Heart right ventricle (tissue), 16 donors: ENCODE data around the gene PLPP2. TPM values are rescaled to one million over a fixed set of nuclear protein-coding genes. Genes with fewer than 3 reads are reported as not detected.

ENCODE experiments used
- ATAC-seq, 8 donors: fragments of 200-7000 bp; cut with Tn5 transposase; one replicate each; pipeline ENCODE4 v1.9.1; 2020; ENCODE audit warnings: mild to moderate bottlenecking in 8 of 8, moderate library complexity in 8 of 8, moderate number of reproducible peaks in 1 of 8
- DNase-seq, 2 donors: peaks; one replicate each; pipeline ENCODE4 v3.0.0-alpha.2; 2020
- H3K27ac ChIP-seq, 10 donors: fragments of 200-600 bp; sonication (generic) in 2 of 10; one replicate each; pipeline versions ENCODE4 v1.5.0 to v1.8.0; 2020 to 2022; ENCODE audit warnings: mild to moderate bottlenecking in 3 of 10
- H3K27me3 ChIP-seq, 7 donors: fragments of 200-600 bp; one replicate each; pipeline ENCODE4 v1.8.0; 2021 to 2022; ENCODE audit warnings: mild to moderate bottlenecking in 2 of 7
- H3K36me3 ChIP-seq, 9 donors: fragments of 200-600 bp; sonication (generic) in 1 of 9; one replicate each; pipeline versions ENCODE4 v1.5.0 to v1.8.0; 2020 to 2022; ENCODE audit warnings: mild to moderate bottlenecking in 2 of 9
- H3K4me1 ChIP-seq, 9 donors: fragments of 200-600 bp; sonication (generic) in 1 of 9; one replicate each; pipeline versions ENCODE4 v1.5.0 to v1.8.0; 2020 to 2022; ENCODE audit warnings: mild to moderate bottlenecking in 4 of 9
- H3K4me3 ChIP-seq, 10 donors: fragments of 200-600 bp; sonication (generic) in 2 of 10; one replicate each; pipeline versions ENCODE4 v1.5.0 to v1.8.0; 2020 to 2022; ENCODE audit warnings: mild to moderate bottlenecking in 7 of 10, moderate library complexity in 2 of 10
- H3K9me3 ChIP-seq, 11 donors: fragments of 200-600 bp in 10 of 11; sonication (generic) in 2 of 11; one replicate each; pipeline versions ENCODE4 v1.5.0 to v1.8.0; 2013 to 2022; ENCODE audit warnings: mild to moderate bottlenecking in 2 of 11, control low read depth in 1 of 11, moderate library complexity in 1 of 11
- WGBS, 2 donors: extraction: QIAGEN DNeasy Blood & Tissue Kit; methylation state at CpG; one replicate each; pipeline ENCODE4 v1.1.7; 2013; ENCODE audit warnings: inconsistent platforms in 1 of 2; 5-methylcytosine and 5-hydroxymethylcytosine counted together
- intact Hi-C, 10 donors: fragments of 100-400 bp; cut with DNase I; formaldehyde crosslinking; loops; one replicate each; pipeline versions ENCODE4 v1.11.1 to v1.14.2; 2022
- polyA plus RNA-seq, 2 donors: library from polyadenylated mRNA; stranded (reverse); fragments of 200-250 nt; gene quantifications; one replicate each; pipeline ENCODE4 v1.2.3, GENCODE V29; 2013
- total RNA-seq, 10 donors: library from RNA; stranded (reverse); fragmentation: NEBNext Ultra II Directional in 3 of 10; extraction: Animal tissue kit (Norgen Biotek cat#: 25700) in 3 of 10; gene quantifications; one replicate each; pipeline versions ENCODE4 v1.2.1 to v1.2.4, GENCODE V29; 2021 to 2023
- TF ChIP-seq, protein P1 (sequence below), 9 donors: fragments of 200-600 bp; sonication (generic) in 2 of 9; IDR thresholded peaks; one replicate each; pipeline versions ENCODE4 v1.5.0 to v1.8.0; 2021 to 2022; ENCODE audit warnings: antibody characterized with exemption in 9 of 9, mild to moderate bottlenecking in 5 of 9, moderate library complexity in 1 of 9
- donor health status: Arrhythmogenic right ventricular cardiomyopathy.
- donor health status: ischemic (EF 13 %, LVEDD 7.1; RV severe dilation, severe dysfunction).
- donor health status: healthy with polysubstance abuse.
- donor health status: DM: no; HTN: yes; CAD: no.
- donor health status: DM: no; HTN: no; CAD: no.
- donor health status: ischemic (EF 25% LVEDD 6.9; RV normal size, moderate dysfunction).
- donor health status: ischemic (EF 25% LVEDD 5.7; RV mildly dilated, moderate dysfunction).
- donor health status: healthy.
- donor health status: DM: yes; HTN: yes; CAD: no.
- donor health status: Ischemic cardiomyopathy.
- donor health status: ischemic (EF 35%, LVEDD 5.7; RV mildly dilated, moderate dysfunction).
- donor health status: nonischemic (EF 11% LVEDD 7.7; RV severe dilation, severe dysfunction).
- donor health status: DM: yes; HTN: yes; CAD: no.
- donor health status: PGD.
- donor health status: ischemic (EF 29% LVEDD 5.4; RV normal size, mild dysfunction).
- donor health status: nonischemic (EF 23%, LVEDD 6.1; RV moderate dilation, normal function).

Gene PLPP2
- total and polyA plus RNA-seq, 12 donors = 0.14 to 2.8 (median 0.76) TPM

DNA sequence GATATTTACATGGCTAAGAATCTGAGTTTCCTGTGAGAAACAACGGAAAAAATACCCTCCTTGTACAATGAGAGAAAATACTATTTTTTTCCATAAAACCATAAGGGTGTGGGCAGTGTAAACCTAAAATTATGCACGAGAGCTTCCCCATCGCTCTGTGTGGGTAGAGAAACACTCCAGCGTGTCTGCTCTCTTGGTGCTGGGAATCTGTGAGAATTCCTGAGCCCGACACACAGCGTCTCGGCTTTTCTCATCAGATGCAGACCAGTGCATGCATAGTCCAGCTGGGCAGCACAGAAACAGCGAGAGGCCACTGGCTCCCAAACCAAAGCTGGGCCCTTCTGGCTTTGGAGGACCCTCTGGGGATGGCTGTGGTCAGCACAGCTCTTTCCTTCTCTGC, 12.0 kb downstream of the PLPP2 start:
- H3K27me3 ChIP-seq = peaks cover 8 to 65% (median 40%) of the 10 kb centered on the region in 7 donors
- DNase-seq = no peak

GRCh38 chr19:277581-278165, 13.5 kb downstream of the PLPP2 start:
- DNase-seq = no peak
- 30 to 34% methylated on average over 21 of the region's 21 CpGs for WGBS, 2 donors

More for the DNA sequence above, 12.0 kb downstream of the PLPP2 start:
- no peaks in the 10 kb centered on the region for H3K36me3 ChIP-seq
- intact Hi-C loops = no loop called here
- no peak for ATAC-seq
- no peaks in the 10 kb centered on the region for H3K4me1 ChIP-seq
- H3K27ac ChIP-seq = no peak overlapping the region
- no peak overlapping the region for H3K4me3 ChIP-seq
- H3K9me3 ChIP-seq = no peaks in the 10 kb centered on the region
- WGBS, 2 donors = 81 to 83% methylated on average over 8 of the region's 8 CpGs
- TF ChIP-seq, protein P1, sequence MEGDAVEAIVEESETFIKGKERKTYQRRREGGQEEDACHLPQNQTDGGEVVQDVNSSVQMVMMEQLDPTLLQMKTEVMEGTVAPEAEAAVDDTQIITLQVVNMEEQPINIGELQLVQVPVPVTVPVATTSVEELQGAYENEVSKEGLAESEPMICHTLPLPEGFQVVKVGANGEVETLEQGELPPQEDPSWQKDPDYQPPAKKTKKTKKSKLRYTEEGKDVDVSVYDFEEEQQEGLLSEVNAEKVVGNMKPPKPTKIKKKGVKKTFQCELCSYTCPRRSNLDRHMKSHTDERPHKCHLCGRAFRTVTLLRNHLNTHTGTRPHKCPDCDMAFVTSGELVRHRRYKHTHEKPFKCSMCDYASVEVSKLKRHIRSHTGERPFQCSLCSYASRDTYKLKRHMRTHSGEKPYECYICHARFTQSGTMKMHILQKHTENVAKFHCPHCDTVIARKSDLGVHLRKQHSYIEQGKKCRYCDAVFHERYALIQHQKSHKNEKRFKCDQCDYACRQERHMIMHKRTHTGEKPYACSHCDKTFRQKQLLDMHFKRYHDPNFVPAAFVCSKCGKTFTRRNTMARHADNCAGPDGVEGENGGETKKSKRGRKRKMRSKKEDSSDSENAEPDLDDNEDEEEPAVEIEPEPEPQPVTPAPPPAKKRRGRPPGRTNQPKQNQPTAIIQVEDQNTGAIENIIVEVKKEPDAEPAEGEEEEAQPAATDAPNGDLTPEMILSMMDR (IDR thresholded peaks at IDR 0.05) = no peak

GRCh38 chr19:277131-277530, 14.1 kb downstream of the PLPP2 start:
- 67 to 76% methylated on average over 7 of the region's 7 CpGs for WGBS, 2 donors
- DNase-seq = no peak
- TF ChIP-seq, protein P1 (IDR thresholded peaks at IDR 0.05) = no peak
- H3K9me3 ChIP-seq = no peaks in the 10 kb centered on the region
- no peak for ATAC-seq
- H3K27ac ChIP-seq = no peak overlapping the region
- H3K36me3 ChIP-seq = no peaks in the 10 kb centered on the region
- peaks cover 8 to 65% (median 44%) of the 10 kb centered on the region in 7 donors for H3K27me3 ChIP-seq
- no peaks in the 10 kb centered on the region for H3K4me1 ChIP-seq
- intact Hi-C loops = no loop called here
- no peak overlapping the region for H3K4me3 ChIP-seq

More at GRCh38 chr19:277581-278165, 13.5 kb downstream of the PLPP2 start:
- ATAC-seq = no peak
- H3K36me3 ChIP-seq = no peaks in the 10 kb centered on the region
- H3K9me3 ChIP-seq = no peaks in the 10 kb centered on the region
- TF ChIP-seq, protein P1 (IDR thresholded peaks at IDR 0.05) = no peak
- intact Hi-C loops = no loop called here
- H3K27ac ChIP-seq = no peak overlapping the region
- peaks cover 8 to 65% (median 44%) of the 10 kb centered on the region in 7 donors for H3K27me3 ChIP-seq
- H3K4me1 ChIP-seq = no peaks in the 10 kb centered on the region
- no peak overlapping the region for H3K4me3 ChIP-seq

GRCh38 chr19:275958-276646, 15.1 kb downstream of the PLPP2 start:
- DNase-seq = no peak
- intact Hi-C loops = no loop called here
- Histone ChIP-seq H3K27ac (no peak overlapping the region), H3K36me3 (no peaks in the 10 kb centered on the region), H3K27me3 (peaks cover 8 to 57% (median 39%) of the 10 kb centered on the region in 7 donors), H3K9me3 (no peaks in the 10 kb centered on the region), H3K4me3 (no peak overlapping the region), H3K4me1 (no peaks in the 10 kb centered on the region)
- TF ChIP-seq, protein P1 (IDR thresholded peaks at IDR 0.05) = no peak
- 83 to 90% methylated on average over 19 of the region's 19 CpGs for WGBS, 2 donors
- ATAC-seq = no peak
